ENCODE results near the gene PHACTR1. TPM values are rescaled to one million over a fixed set of nuclear protein-coding genes. Genes with fewer than 3 reads are reported as not detected.

Gene PHACTR1
- total RNA-seq, 1 experiment from 2014 or later: not detected

DNA sequence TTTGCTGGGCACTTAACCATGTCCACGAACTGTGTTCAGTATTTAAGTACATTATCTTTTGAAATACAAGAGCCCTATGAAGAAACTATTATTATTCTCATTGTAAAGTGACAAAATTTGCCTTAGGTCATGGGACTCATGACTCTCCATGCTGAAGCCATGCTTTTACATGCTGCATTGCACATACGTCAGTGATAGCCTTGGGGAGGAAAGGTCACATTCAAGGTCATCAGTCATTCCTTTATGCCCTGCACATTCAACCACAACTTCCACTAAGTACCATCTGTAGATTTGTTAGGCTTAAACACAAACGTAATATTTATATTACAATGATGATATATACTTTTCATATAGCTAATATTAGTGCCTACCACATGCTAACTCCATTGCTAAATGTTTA is 319.0 kb downstream of the PHACTR1 start:
- no TSS peak for BruUV-seq (replicated peaks)
- Histone ChIP-seq H4K20me1 (ENCODE audit: low read length) (no peaks in the 10 kb centered on the region), H3K9me3 (ENCODE audit: low read length) (no peaks in the 10 kb centered on the region), H3K9me2 (replicated peaks; ENCODE audit: low read length) (no peaks in the 10 kb centered on the region), H3K36me3 (ENCODE audit: low read depth, low read length) (no peaks in the 10 kb centered on the region), H3K4me2 (ENCODE audit: low read length) (no peak overlapping the region), H3K4me3 (ENCODE audit: low read length) (no peak overlapping the region), H3K9ac (ENCODE audit: low read length) (no peak overlapping the region), H3K4me1 (ENCODE audit: insufficient read depth, low read length) (no peaks in the 10 kb centered on the region), H2AFZ (ENCODE audit: low read length) (no peak overlapping the region), H3K79me2 (ENCODE audit: low read length) (no peaks in the 10 kb centered on the region), H3K27ac (ENCODE audit: low read length) (no peak overlapping the region), H3F3A (ENCODE audit: low read length, unreplicated experiment) (no peaks in the 10 kb centered on the region), H3K27me3 (ENCODE audit: low read length) (peaks cover 19% of the 10 kb centered on the region)
- CTCF ChIA-PET: no interaction called here
- TF ChIP-seq EZH2phosphoT487 (IDR thresholded peaks at IDR 0.05; ENCODE audit: borderline replicate concordance, low read length) (no peak), EZH2 (IDR thresholded peaks at IDR 0.05; ENCODE audit: low read length, unreplicated experiment) (no peak)
- TF ChIP-seq, protein P1, sequence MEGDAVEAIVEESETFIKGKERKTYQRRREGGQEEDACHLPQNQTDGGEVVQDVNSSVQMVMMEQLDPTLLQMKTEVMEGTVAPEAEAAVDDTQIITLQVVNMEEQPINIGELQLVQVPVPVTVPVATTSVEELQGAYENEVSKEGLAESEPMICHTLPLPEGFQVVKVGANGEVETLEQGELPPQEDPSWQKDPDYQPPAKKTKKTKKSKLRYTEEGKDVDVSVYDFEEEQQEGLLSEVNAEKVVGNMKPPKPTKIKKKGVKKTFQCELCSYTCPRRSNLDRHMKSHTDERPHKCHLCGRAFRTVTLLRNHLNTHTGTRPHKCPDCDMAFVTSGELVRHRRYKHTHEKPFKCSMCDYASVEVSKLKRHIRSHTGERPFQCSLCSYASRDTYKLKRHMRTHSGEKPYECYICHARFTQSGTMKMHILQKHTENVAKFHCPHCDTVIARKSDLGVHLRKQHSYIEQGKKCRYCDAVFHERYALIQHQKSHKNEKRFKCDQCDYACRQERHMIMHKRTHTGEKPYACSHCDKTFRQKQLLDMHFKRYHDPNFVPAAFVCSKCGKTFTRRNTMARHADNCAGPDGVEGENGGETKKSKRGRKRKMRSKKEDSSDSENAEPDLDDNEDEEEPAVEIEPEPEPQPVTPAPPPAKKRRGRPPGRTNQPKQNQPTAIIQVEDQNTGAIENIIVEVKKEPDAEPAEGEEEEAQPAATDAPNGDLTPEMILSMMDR (conservative IDR thresholded peaks at IDR 0.05; ENCODE audit: low read depth, low read length): no peak
- intact Hi-C loops (cut with micrococcal nuclease): no loop called here
- no peak for ATAC-seq
- DNase-seq: no peak
- POLR2A ChIA-PET (ENCODE audit: unreplicated experiment): no interaction called here

DNA sequence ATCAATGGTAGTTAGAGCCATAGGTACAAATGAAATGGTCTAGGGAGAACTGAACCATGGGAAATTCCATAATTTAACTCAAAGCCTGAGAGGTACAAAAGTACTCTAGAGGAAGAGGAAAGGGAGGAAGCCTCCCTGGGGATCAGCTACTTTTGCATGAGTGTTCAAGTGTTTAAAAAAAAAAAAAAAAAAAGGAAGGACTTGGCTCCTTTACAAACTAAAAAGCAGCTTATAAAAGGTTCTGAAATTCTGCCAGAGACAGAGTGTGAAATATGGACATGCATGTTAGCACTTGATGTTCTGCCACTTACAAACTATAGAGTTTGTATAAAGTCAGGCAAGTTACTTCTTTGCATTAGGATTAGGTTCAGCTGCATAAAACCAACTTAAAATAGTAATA is 321.7 kb downstream of the PHACTR1 start:
- POLR2A ChIA-PET (ENCODE audit: unreplicated experiment): no interaction called here
- Histone ChIP-seq H3K79me2 (ENCODE audit: low read length) (no peaks in the 10 kb centered on the region), H3F3A (ENCODE audit: low read length, unreplicated experiment) (no peaks in the 10 kb centered on the region), H2AFZ (ENCODE audit: low read length) (no peak overlapping the region), H3K36me3 (ENCODE audit: low read depth, low read length) (no peaks in the 10 kb centered on the region), H3K4me2 (ENCODE audit: low read length) (no peak overlapping the region), H3K4me1 (ENCODE audit: insufficient read depth, low read length) (no peaks in the 10 kb centered on the region), H4K20me1 (ENCODE audit: low read length) (no peaks in the 10 kb centered on the region), H3K9ac (ENCODE audit: low read length) (no peak overlapping the region), H3K9me2 (replicated peaks; ENCODE audit: low read length) (no peaks in the 10 kb centered on the region), H3K4me3 (ENCODE audit: low read length) (no peak overlapping the region), H3K27ac (ENCODE audit: low read length) (no peak overlapping the region), H3K27me3 (ENCODE audit: low read length) (peaks cover 14% of the 10 kb centered on the region), H3K9me3 (ENCODE audit: low read length) (no peaks in the 10 kb centered on the region)
- CTCF ChIA-PET: no interaction called here
- intact Hi-C loops (cut with micrococcal nuclease): no loop called here
- no peak for DNase-seq
- BruUV-seq (replicated peaks): no TSS peak
- TF ChIP-seq EZH2 (IDR thresholded peaks at IDR 0.05; ENCODE audit: low read length, unreplicated experiment): no peak
- no peak for TF ChIP-seq EZH2phosphoT487 (IDR thresholded peaks at IDR 0.05; ENCODE audit: borderline replicate concordance, low read length)
- TF ChIP-seq, protein P1 (conservative IDR thresholded peaks at IDR 0.05; ENCODE audit: low read depth, low read length): no peak
- no peak for ATAC-seq

- Histone ChIP-seq H3K9me2 (replicated peaks; ENCODE audit: low read length) (no peaks in the 10 kb centered on the region), H3F3A (ENCODE audit: low read length, unreplicated experiment) (no peaks in the 10 kb centered on the region), H3K4me3 (ENCODE audit: low read length) (no peak overlapping the region), H2AFZ (ENCODE audit: low read length) (no peak overlapping the region), H3K4me2 (ENCODE audit: low read length) (no peak overlapping the region), H3K36me3 (ENCODE audit: low read depth, low read length) (no peaks in the 10 kb centered on the region), H3K4me1 (ENCODE audit: insufficient read depth, low read length) (no peaks in the 10 kb centered on the region), H3K79me2 (ENCODE audit: low read length) (no peaks in the 10 kb centered on the region), H3K27ac (ENCODE audit: low read length) (no peak overlapping the region), H3K9ac (ENCODE audit: low read length) (no peak overlapping the region), H3K9me3 (ENCODE audit: low read length) (no peaks in the 10 kb centered on the region), H4K20me1 (ENCODE audit: low read length) (no peaks in the 10 kb centered on the region), H3K27me3 (ENCODE audit: low read length) (peaks cover 10% of the 10 kb centered on the region; the same call in 1 of the 2 replicates)
- ATAC-seq (no peak), DNase-seq (no peak)
- TF ChIP-seq EZH2 (IDR thresholded peaks at IDR 0.05; ENCODE audit: low read length, unreplicated experiment) (no peak), EZH2phosphoT487 (IDR thresholded peaks at IDR 0.05; ENCODE audit: borderline replicate concordance, low read length) (no peak)
- TF ChIP-seq, protein P1 (conservative IDR thresholded peaks at IDR 0.05; ENCODE audit: low read depth, low read length): no peak
- BruUV-seq (replicated peaks): no TSS peak
- intact Hi-C loops (cut with micrococcal nuclease): no loop called here
- POLR2A ChIA-PET (ENCODE audit: unreplicated experiment): no interaction called here
- CTCF ChIA-PET: no interaction called here
These were observed 322.2 kb downstream of the PHACTR1 start for GRCh38 chr6:13038741-13039190.

Data from PC-3 (cell line).